Activated CD4-positive, alpha-beta T cell treated with anti-CD3 and anti-CD28 coated beads, Interleukin-2, amount 10 ng/mL, durations not matched to agents 7 days and 5 days (primary cell): ENCODE results near the gene ERBB3. TPM values are rescaled to one million over a fixed set of nuclear protein-coding genes. Genes with fewer than 3 reads are reported as not detected.
A peak's percentile ranks its signal among the peaks of the same experiment; 100 is the strongest.

ENCODE experiments used
- CTCF ChIA-PET: fragments of 350-600 bp; sonication (Branson Sonifier 250); formaldehyde crosslinking; loops from one replicate; lab custom pipeline; 2021; ENCODE audit warnings: antibody characterized with exemption; lab: Charles Lee
- POLR2A ChIA-PET: fragments of 350-600 bp; sonication (Branson Sonifier 250); formaldehyde crosslinking; loops from one replicate; lab custom pipeline; 2021; ENCODE audit warnings: antibody characterized with exemption; lab: Charles Lee
- DNase-seq: peaks from one replicate; pipeline ENCODE4 v3.0.0-alpha.2; 2020
- H3K27ac Mint-ChIP-seq: one replicate; pipeline ENCODE4 v1.8.0; 2021; ENCODE audit warnings: mild to moderate bottlenecking, moderate library complexity, mixed read lengths
- H3K27me3 Mint-ChIP-seq: one replicate; pipeline ENCODE4 v1.8.0; 2021; ENCODE audit warnings: mixed read lengths
- H3K36me3 Mint-ChIP-seq: one replicate; pipeline ENCODE4 v1.8.0; 2021; ENCODE audit warnings: low read depth, mixed read lengths
- H3K4me1 Mint-ChIP-seq: one replicate; pipeline ENCODE4 v1.8.0; 2021; ENCODE audit warnings: mixed read lengths
- H3K4me3 Mint-ChIP-seq: one replicate; pipeline ENCODE4 v1.8.0; 2021; ENCODE audit warnings: mild to moderate bottlenecking, moderate library complexity, mixed read lengths
- H3K9me3 Mint-ChIP-seq: one replicate; pipeline ENCODE4 v1.8.0; 2021; ENCODE audit warnings: mixed read lengths
- total RNA-seq, 2 experiments: library from RNA; stranded (reverse); gene quantifications; one replicate each; pipeline ENCODE4 v1.2.3, GENCODE V29; 2021

The ERBB3 gene
- total RNA-seq, 2 experiments from 2014 or later: 1.3 to 1.5 TPM

DNA sequence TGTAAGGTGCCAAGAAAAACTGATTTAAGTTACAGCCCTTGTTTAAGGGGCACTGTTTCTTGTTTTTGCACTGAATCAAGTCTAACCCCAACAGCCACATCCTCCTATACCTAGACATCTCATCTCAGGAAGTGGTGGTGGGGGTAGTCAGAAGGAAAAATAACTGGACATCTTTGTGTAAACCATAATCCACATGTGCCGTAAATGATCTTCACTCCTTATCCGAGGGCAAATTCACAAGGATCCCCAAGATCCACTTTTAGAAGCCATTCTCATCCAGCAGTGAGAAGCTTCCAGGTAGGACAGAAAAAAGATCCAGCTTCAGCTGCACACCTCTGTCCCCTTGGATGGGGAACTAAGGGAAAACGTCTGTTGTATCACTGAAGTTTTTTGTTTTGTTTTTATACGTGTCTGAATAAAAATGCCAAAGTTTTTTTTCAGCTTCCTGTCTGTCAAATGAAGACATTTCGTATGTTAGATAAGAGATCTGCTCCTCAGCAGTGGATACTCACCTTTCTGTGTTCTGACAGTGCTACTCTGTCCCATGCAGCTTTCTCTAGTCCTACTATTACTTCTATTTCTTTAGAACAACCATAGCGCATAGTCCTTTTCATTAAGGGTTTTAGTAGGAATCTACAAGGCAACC is 23.2 kb downstream of the ERBB3 start:
- CTCF ChIA-PET: interaction anchor here (0.6 to 5.5 kb wide), 8 partner anchors 9 to 537 kb away, joined by 3 to 41 read pairs (median 6); partner anchors contain the start of genes ERBB3, RPL41, SMARCC2 and SUOX
- peak overlapping the region; percentile 98 for H3K27ac Mint-ChIP-seq
- peaks cover 2% of the 10 kb centered on the region for H3K27me3 Mint-ChIP-seq
- peak; percentile 48 for DNase-seq
- H3K36me3 Mint-ChIP-seq: peaks cover 38% of the 10 kb centered on the region
- H3K4me1 Mint-ChIP-seq: peaks cover 60% of the 10 kb centered on the region
- POLR2A ChIA-PET: interaction anchor here (2.0 kb wide), 1 partner anchor 12 kb away, joined by 10 read pairs; no protein-coding TSS in a partner anchor
- peak overlapping the region; percentile 99 for H3K4me3 Mint-ChIP-seq
- H3K9me3 Mint-ChIP-seq: no peaks in the 10 kb centered on the region

- peaks cover 44% of the 10 kb centered on the region for H3K36me3 Mint-ChIP-seq
- no peak for DNase-seq
- peaks cover 62% of the 10 kb centered on the region for H3K4me1 Mint-ChIP-seq
- H3K27me3 Mint-ChIP-seq: no peaks in the 10 kb centered on the region
- no peaks in the 10 kb centered on the region for H3K9me3 Mint-ChIP-seq
- peak overlapping the region; percentile 99 for H3K4me3 Mint-ChIP-seq
- H3K27ac Mint-ChIP-seq: peak overlapping the region; percentile 98
- POLR2A ChIA-PET: interaction anchor here (0.9 to 2.0 kb wide), 4 partner anchors 9 to 86 kb away, joined by 3 to 10 read pairs (median 5); partner anchors contain the start of genes SMARCC2 and ZC3H10
- CTCF ChIA-PET: interaction anchor here (0.6 to 5.5 kb wide), 11 partner anchors 13 to 536 kb away, joined by 3 to 41 read pairs (median 4); partner anchors contain the start of genes ERBB3, RPL41, SMARCC2 and SUOX
Observed at GRCh38 chr12:56103823-56104108, 23.8 kb downstream of the ERBB3 start.

DNA sequence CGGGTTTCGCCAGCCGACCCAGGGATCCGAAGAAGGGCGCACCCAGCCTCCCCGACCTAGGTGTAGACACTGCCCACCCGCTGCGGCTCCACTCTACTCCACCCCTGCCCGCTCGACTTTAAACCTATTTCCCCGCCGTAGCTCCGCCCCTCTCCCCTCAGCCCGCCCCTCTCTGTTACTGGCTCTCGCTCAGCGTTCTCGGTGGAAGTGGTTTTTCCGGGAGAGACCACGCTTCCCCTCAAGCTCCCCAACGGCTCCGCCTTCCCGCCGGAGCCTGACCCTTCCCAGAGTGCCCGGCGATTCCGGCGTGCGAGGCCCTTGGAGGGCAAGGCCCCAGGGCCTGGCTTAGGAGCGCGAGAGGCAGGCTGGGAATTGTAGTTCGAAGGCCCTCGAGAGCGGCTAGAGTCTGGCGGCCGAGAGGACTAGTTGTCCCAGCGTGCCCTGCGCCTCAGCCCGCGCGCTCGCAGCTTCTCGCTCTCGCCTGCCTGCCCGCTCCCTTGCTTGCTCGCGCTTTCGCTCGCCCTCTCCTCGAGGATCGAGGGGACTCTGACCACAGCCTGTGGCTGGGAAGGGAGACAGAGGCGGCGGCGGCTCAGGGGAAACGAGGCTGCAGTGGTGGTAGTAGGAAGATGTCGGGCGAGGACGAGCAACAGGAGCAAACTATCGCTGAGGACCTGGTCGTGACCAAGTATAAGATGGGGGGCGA is 24.3 kb downstream of the ERBB3 start, which contains the start of gene PA2G4:
Gene PA2G4, plus strand, starts transcription at position 451 of the 706 bp plus-strand sequence. Its CDS starts 179 bp downstream, at position 630.
- Mint-ChIP-seq H3K27me3 (no peaks in the 10 kb centered on the region), H3K4me3 (peak within 1 kb of the TSS; percentile 99), H3K4me1 (peaks cover 62% of the 10 kb centered on the region), H3K27ac (peak within 1 kb of the TSS; percentile 98), H3K36me3 (peaks cover 48% of the 10 kb centered on the region), H3K9me3 (no peaks in the 10 kb centered on the region)
- peak; percentile 99 for DNase-seq
- ChIA-PET CTCF (interaction anchor here (0.6 to 5.5 kb wide), 13 partner anchors 13 to 1645 kb away, joined by 3 to 41 read pairs (median 4); partner anchors contain the start of genes ERBB3, RPL41, SMARCC2 and SUOX), POLR2A (interaction anchor here (0.9 to 2.0 kb wide), 5 partner anchors 8 to 85 kb away, joined by 3 to 10 read pairs (median 4); partner anchors contain the start of genes SMARCC2 and ZC3H10)

DNA sequence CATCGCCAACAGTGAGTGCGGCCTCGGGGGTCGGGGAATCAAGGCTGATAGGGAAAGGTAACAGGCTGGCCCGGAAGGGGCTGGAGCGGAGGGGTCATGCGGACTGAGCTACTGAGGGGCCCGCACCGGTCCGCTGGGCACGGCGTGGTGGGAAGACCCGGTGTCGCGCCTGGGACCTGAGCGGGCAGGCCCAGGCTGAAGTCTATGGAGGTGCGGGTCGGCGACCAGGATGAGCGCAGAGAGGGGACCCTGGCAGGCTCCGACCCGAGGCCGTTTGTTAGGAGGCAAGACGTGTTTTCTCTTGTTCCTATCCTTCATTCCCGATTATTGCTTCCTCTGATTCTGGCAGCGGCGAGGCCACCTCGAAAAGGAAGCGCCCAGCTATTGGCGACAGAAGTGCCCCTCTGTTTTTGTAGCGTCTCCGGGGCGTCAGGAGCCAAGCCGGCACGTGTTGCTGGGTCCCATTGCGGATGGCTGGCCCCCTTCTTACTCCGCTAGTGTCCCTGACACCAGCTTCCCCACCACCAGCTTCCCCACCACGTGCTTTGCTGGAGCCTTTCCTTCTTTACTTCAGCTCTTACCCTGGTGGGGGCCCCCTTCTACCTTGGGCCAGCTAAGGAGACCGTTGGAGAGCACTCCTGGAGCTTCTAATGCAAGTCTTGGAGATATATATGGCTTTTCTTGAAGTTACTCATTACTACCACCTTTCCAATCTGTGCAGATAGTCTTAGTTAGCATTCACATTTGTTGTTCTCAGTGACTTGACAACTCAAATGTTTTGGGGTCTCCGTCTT is 25.0 kb downstream of the ERBB3 start:
- POLR2A ChIA-PET: interaction anchor here (0.6 to 2.0 kb wide), 6 partner anchors 10 to 85 kb away, joined by 3 to 10 read pairs (median 4); partner anchors contain the start of genes ERBB3, SMARCC2 and ZC3H10
- no peaks in the 10 kb centered on the region for H3K9me3 Mint-ChIP-seq
- CTCF ChIA-PET: interaction anchor here (0.6 to 5.5 kb wide), 11 partner anchors 12 to 1645 kb away, joined by 3 to 41 read pairs (median 4); partner anchors contain the start of genes ERBB3, RPL41, SMARCC2 and SUOX
- no peaks in the 10 kb centered on the region for H3K27me3 Mint-ChIP-seq
- H3K36me3 Mint-ChIP-seq: peaks cover 52% of the 10 kb centered on the region
- H3K4me3 Mint-ChIP-seq: peak overlapping the region; percentile 99
- H3K4me1 Mint-ChIP-seq: peaks cover 60% of the 10 kb centered on the region
- peak overlapping the region; percentile 98 for H3K27ac Mint-ChIP-seq
- DNase-seq: peak; percentile 28

GRCh38 chr12:56105609-56105902 is 25.6 kb downstream of the ERBB3 start:
- peak overlapping the region; percentile 98 for H3K27ac Mint-ChIP-seq
- ChIA-PET POLR2A (interaction anchor here (0.6 to 0.9 kb wide), 2 partner anchors 10 to 26 kb away, joined by 3 read pairs; partner anchors contain the start of gene ERBB3), CTCF (interaction anchor here (0.8 to 5.5 kb wide), 3 partner anchors 12 to 110 kb away, joined by 3 to 41 read pairs (median 6); partner anchors contain the start of genes RPL41 and ZC3H10)
- H3K9me3 Mint-ChIP-seq: no peaks in the 10 kb centered on the region
- DNase-seq: no peak
- no peaks in the 10 kb centered on the region for H3K27me3 Mint-ChIP-seq
- peaks cover 59% of the 10 kb centered on the region for H3K4me1 Mint-ChIP-seq
- peaks cover 56% of the 10 kb centered on the region for H3K36me3 Mint-ChIP-seq
- peak overlapping the region; percentile 99 for H3K4me3 Mint-ChIP-seq

- Mint-ChIP-seq H3K9me3 (no peaks in the 10 kb centered on the region), H3K4me3 (no peak overlapping the region), H3K4me1 (peaks cover 48% of the 10 kb centered on the region), H3K27me3 (no peaks in the 10 kb centered on the region), H3K36me3 (peaks cover 67% of the 10 kb centered on the region), H3K27ac (no peak overlapping the region)
- ChIA-PET CTCF (interaction anchor here (1.0 to 2.7 kb wide), 5 partner anchors 11 to 111 kb away, joined by 3 to 13 read pairs (median 7); partner anchors contain the start of genes ESYT1, SMARCC2, SUOX and ZC3H10), POLR2A (no interaction called here)
- DNase-seq: no peak
Observed at GRCh38 chr12:56107242-56107641, 27.3 kb downstream of the ERBB3 start.

- Mint-ChIP-seq H3K27ac (no peak overlapping the region), H3K36me3 (peaks cover 76% of the 10 kb centered on the region), H3K4me3 (no peak overlapping the region), H3K27me3 (no peaks in the 10 kb centered on the region), H3K9me3 (no peaks in the 10 kb centered on the region), H3K4me1 (peaks cover 43% of the 10 kb centered on the region)
- DNase-seq: no peak
- ChIA-PET POLR2A (no interaction called here), CTCF (interaction anchor here (1.5 kb wide), 1 partner anchor 64 kb away, joined by 3 read pairs; no protein-coding TSS in a partner anchor)
Observed at GRCh38 chr12:56110571-56110970, 30.6 kb downstream of the ERBB3 start.

GRCh38 chr12:56114084-56114483 is 34.1 kb downstream of the ERBB3 start:
- Mint-ChIP-seq H3K36me3 (peaks cover 61% of the 10 kb centered on the region), H3K27me3 (no peaks in the 10 kb centered on the region), H3K4me1 (peaks cover 34% of the 10 kb centered on the region), H3K27ac (no peak overlapping the region), H3K9me3 (no peaks in the 10 kb centered on the region), H3K4me3 (no peak overlapping the region)
- ChIA-PET CTCF (interaction anchor here (1.0 to 1.7 kb wide), 2 partner anchors 14 to 390 kb away, joined by 4 read pairs; partner anchors contain the start of gene ESYT1), POLR2A (no interaction called here)
- no peak for DNase-seq

- H3K27ac Mint-ChIP-seq: peak overlapping the region; percentile 97
- peaks cover 52% of the 10 kb centered on the region for H3K36me3 Mint-ChIP-seq
- H3K27me3 Mint-ChIP-seq: no peaks in the 10 kb centered on the region
- DNase-seq: no peak
- H3K4me1 Mint-ChIP-seq: peaks cover 44% of the 10 kb centered on the region
- H3K4me3 Mint-ChIP-seq: peak overlapping the region; percentile 95
- ChIA-PET CTCF (interaction anchor here (0.6 to 7.8 kb wide), 5 partner anchors 12 to 611 kb away, joined by 4 to 90 read pairs (median 41); partner anchors contain the start of genes ESYT1, PA2G4 and SMARCC2), POLR2A (interaction anchor here (0.7 to 1.9 kb wide), 2 partner anchors 10 to 12 kb away, joined by 3 to 10 read pairs; partner anchors contain the start of gene PA2G4)
- no peaks in the 10 kb centered on the region for H3K9me3 Mint-ChIP-seq
Observed at GRCh38 chr12:56115329-56115728, 35.4 kb downstream of the ERBB3 start.

- DNase-seq: peak; percentile 95
- no peaks in the 10 kb centered on the region for H3K27me3 Mint-ChIP-seq
- peak within 1 kb of the TSS; percentile 97 for H3K27ac Mint-ChIP-seq
- peaks cover 41% of the 10 kb centered on the region for H3K4me1 Mint-ChIP-seq
- ChIA-PET POLR2A (interaction anchor here (1.9 kb wide), 1 partner anchor 13 kb away, joined by 10 read pairs; the partner anchor contains the start of gene PA2G4), CTCF (interaction anchor here (0.6 to 7.8 kb wide), 5 partner anchors 12 to 72 kb away, joined by 3 to 90 read pairs (median 41); partner anchors contain the start of genes ESYT1, PA2G4 and SMARCC2)
- no peaks in the 10 kb centered on the region for H3K9me3 Mint-ChIP-seq
- H3K4me3 Mint-ChIP-seq: peak within 1 kb of the TSS; percentile 95
- H3K36me3 Mint-ChIP-seq: peaks cover 52% of the 10 kb centered on the region
Observed at GRCh38 chr12:56116267-56117081, 36.5 kb downstream of the ERBB3 start, which contains the start of gene RPL41. Gene RPL41 (plus strand): TSS chr12:56116633.
